ENCODE results near the gene TP53AIP1.

DNA sequence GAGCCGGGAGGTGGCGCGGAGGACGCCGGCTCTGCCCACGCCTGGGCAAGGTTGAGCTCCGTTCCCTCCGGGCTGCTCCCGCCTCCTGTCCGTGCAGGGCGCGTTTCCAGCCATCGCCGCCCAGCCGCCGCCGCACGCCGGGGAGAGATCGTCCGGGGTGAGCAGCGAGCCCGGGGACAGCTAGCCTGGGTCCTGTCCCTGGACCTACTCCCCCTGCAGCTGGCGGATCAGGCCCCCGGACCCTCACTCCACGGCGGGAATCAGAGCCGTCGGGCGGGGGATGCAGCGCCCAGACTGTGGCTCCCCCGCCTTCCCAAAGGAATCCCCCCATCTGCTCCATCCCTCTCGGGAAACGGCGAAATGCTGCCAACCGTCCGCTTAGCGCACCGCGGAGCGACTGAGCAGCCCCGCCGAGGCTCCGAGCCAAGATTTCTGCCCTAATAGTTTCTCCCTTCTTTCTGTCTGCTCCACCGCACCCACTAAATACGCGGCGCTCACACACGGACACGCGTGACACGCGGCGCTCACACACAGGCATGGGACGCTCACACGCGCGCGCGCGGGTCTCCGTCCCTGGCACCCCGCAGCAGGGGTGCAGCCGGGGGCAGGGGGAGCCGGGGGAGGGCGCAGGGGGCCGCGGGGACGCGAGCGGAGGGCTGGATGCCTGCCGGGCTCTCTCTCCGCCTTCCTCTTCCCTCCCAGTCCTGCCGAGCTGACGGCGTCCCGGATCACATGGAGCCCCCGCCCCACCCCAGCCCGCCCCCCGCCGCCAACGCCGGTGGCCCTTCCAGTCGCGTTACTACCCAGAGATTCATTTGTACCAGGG lies 51.9 kb downstream of the TP53AIP1 start, which contains the start of gene KCNJ5:
- TF ChIP-seq, protein P1, sequence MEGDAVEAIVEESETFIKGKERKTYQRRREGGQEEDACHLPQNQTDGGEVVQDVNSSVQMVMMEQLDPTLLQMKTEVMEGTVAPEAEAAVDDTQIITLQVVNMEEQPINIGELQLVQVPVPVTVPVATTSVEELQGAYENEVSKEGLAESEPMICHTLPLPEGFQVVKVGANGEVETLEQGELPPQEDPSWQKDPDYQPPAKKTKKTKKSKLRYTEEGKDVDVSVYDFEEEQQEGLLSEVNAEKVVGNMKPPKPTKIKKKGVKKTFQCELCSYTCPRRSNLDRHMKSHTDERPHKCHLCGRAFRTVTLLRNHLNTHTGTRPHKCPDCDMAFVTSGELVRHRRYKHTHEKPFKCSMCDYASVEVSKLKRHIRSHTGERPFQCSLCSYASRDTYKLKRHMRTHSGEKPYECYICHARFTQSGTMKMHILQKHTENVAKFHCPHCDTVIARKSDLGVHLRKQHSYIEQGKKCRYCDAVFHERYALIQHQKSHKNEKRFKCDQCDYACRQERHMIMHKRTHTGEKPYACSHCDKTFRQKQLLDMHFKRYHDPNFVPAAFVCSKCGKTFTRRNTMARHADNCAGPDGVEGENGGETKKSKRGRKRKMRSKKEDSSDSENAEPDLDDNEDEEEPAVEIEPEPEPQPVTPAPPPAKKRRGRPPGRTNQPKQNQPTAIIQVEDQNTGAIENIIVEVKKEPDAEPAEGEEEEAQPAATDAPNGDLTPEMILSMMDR (conservative IDR thresholded peaks at IDR 0.05; ENCODE audit: low read depth in 2 of 2): no peak
- TF ChIP-seq EZH2phosphoT487 (IDR thresholded peaks at IDR 0.05; ENCODE audit: unreplicated experiment): no peak
- TF ChIP-seq POLR2AphosphoS5 (IDR thresholded peaks at IDR 0.05; ENCODE audit: low read depth): no peak
- no peak for TF ChIP-seq ZNF114 (CRISPR knock-in tag; IDR thresholded peaks at IDR 0.05)
- TF ChIP-seq, protein P2, sequence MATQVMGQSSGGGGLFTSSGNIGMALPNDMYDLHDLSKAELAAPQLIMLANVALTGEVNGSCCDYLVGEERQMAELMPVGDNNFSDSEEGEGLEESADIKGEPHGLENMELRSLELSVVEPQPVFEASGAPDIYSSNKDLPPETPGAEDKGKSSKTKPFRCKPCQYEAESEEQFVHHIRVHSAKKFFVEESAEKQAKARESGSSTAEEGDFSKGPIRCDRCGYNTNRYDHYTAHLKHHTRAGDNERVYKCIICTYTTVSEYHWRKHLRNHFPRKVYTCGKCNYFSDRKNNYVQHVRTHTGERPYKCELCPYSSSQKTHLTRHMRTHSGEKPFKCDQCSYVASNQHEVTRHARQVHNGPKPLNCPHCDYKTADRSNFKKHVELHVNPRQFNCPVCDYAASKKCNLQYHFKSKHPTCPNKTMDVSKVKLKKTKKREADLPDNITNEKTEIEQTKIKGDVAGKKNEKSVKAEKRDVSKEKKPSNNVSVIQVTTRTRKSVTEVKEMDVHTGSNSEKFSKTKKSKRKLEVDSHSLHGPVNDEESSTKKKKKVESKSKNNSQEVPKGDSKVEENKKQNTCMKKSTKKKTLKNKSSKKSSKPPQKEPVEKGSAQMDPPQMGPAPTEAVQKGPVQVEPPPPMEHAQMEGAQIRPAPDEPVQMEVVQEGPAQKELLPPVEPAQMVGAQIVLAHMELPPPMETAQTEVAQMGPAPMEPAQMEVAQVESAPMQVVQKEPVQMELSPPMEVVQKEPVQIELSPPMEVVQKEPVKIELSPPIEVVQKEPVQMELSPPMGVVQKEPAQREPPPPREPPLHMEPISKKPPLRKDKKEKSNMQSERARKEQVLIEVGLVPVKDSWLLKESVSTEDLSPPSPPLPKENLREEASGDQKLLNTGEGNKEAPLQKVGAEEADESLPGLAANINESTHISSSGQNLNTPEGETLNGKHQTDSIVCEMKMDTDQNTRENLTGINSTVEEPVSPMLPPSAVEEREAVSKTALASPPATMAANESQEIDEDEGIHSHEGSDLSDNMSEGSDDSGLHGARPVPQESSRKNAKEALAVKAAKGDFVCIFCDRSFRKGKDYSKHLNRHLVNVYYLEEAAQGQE (IDR thresholded peaks at IDR 0.05; ENCODE audit: unreplicated experiment): no peak
- peak; percentile 71 for TF ChIP-seq EZH2 (IDR thresholded peaks at IDR 0.05; ENCODE audit: low read depth, unreplicated experiment)
- TF ChIP-seq CREB1 (CRISPR knock-in tag; IDR thresholded peaks at IDR 0.05; ENCODE audit: low read depth): no peak
- TF ChIP-seq ZNF331 (CRISPR knock-in tag; IDR thresholded peaks at IDR 0.05; ENCODE audit: low read depth): no peak

Data from GM23338 (cell line).